GM13976 (cell line): ENCODE measurements around the gene SEMA3A.

Experiments used
- DNase-seq: peaks from one replicate; pipeline ENCODE4 v3.0.0; 2012; ENCODE audit warnings: low spot score
- in situ Hi-C: fragments of 300-500 bp; cut with MboI; formaldehyde crosslinking; loops from one replicate; pipeline ENCODE4 v1.12.0; 2022; ENCODE audit warnings: low sequenced_read_pairs, mixed read lengths, inconsistent platforms; ENCODE audit not compliant: unreplicated experiment
- TF ChIP-seq, protein P1 (sequence below): IDR thresholded peaks from 2 replicates; pipeline ENCODE4 v1.5.1; 2012; ENCODE audit warnings: borderline replicate concordance, mild to moderate bottlenecking; ENCODE audit not compliant: insufficient read depth; ENCODE audit errors: extremely low read depth, missing control alignments, control extremely low read depth

The SEMA3A gene

DNA sequence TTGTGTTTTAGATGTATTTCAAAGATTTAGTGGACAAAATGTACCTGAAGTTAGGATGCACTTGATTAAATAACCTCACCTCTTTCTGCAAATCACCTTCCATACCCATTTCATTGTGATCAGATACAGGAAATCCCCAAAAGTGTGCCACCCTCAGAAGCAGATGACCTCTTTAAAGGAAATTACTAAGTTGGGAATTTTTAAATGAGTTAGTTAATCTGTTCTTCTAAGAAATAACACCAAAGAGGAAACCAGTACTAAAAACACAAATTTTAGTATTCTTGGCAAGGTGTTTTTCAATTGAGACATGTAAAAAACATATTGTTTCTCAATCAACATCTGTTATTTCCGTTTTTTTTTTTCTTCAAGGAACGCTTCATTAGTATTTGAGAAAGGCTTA is 4.6 kb upstream of the SEMA3A start:
- in situ Hi-C loops, result no loop called here
- TF ChIP-seq, protein P1, sequence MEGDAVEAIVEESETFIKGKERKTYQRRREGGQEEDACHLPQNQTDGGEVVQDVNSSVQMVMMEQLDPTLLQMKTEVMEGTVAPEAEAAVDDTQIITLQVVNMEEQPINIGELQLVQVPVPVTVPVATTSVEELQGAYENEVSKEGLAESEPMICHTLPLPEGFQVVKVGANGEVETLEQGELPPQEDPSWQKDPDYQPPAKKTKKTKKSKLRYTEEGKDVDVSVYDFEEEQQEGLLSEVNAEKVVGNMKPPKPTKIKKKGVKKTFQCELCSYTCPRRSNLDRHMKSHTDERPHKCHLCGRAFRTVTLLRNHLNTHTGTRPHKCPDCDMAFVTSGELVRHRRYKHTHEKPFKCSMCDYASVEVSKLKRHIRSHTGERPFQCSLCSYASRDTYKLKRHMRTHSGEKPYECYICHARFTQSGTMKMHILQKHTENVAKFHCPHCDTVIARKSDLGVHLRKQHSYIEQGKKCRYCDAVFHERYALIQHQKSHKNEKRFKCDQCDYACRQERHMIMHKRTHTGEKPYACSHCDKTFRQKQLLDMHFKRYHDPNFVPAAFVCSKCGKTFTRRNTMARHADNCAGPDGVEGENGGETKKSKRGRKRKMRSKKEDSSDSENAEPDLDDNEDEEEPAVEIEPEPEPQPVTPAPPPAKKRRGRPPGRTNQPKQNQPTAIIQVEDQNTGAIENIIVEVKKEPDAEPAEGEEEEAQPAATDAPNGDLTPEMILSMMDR, result no peak
- DNase-seq, result no peak

- no peak for DNase-seq
- TF ChIP-seq, protein P1, result no peak
- in situ Hi-C loops, result no loop called here
Observed at GRCh38 chr7:84196084-84196503, 1.5 kb upstream of the SEMA3A start.

DNA sequence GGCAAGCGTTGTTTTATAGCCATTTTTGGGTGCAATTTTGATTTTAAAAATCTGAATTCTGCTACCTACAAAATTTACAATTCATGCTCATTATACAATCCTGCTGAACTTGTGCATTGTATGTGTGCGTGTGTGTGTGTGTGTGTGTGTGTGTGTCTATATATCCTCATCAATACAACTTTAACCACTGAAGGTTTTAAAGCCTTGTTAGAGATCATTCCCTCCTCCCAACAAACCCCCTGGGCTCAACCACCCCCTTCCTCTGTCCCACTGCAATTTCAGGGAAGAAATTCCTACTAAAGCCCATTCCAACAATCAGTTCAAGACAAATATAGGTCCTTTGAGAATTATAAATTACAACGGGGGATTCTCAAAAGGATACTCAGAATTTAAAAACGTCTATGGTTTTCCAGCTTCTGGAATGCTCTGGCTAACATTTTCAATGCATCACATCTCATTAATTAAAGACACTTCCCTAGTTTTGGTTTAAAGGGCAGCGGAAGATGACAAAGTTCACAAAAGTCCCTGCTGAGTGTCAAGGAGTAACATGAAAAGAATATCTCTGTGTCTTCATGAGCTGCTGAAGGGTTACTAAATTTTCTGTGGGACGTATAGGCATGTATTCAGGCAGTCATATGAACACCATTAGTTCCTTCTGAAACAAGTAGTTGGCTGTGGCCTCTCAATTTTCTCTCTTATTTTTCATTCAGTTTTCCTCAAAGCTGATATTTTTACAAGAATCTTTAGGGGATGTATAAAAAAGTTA is 889 bp upstream of the SEMA3A start:
- TF ChIP-seq, protein P1, result no peak
- in situ Hi-C loops, result no loop called here
- DNase-seq, result no peak

DNA sequence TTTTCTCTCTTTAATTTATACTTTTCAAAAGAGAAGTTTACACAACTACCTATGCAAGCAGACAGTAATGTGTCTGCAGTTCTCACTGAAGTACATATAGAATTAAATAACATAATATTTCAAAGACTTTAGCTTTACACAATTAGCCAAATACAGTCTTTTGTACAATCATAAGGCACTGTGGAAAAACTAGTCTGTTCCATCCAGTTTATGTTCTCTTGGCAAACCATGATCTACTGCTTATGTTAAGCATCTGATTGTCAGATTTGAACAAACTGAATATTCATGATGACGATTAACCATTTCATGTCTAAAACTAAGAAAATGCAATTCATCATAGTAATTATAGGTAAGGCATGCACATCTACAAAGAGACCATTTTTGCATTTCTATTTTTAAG is 842 bp downstream of the SEMA3A start:
- TF ChIP-seq, protein P1, result no peak
- DNase-seq, result no peak
- in situ Hi-C loops, result no loop called here

DNA sequence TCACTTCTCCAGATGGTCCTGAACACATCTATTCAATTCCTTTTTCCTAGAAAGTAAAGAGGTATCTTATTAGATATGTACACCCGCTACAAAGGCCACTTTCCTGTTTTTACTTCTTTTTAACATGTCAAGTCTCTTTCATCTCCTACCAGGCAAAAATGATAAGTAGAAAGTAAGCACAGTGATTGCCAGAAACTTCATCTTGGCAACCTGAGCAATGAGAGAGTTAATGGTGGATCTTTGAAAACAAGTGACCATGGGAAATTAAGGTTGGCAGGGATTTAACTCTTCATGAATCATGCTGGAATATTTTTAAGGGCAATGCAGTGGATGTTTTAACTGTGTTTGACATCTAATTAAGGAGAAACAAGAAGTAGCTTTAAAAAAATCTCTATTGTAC is 2.7 kb downstream of the SEMA3A start:
- DNase-seq, result no peak
- TF ChIP-seq, protein P1, result no peak
- in situ Hi-C loops, result no loop called here

GRCh38 chr7:84191261-84191660 is 3.3 kb downstream of the SEMA3A start:
- TF ChIP-seq, protein P1, result no peak
- in situ Hi-C loops, result no loop called here
- DNase-seq, result no peak
